AG09319 (cell line): ENCODE measurements around the gene CWC27.
"Not testable (repeated sequence)": the region's sequence is repeated elsewhere in the genome, so short reads cannot be mapped to it uniquely, and the experiment has no call there.

Experiments used
- DNase-seq: peaks from one replicate; pipeline ENCODE4 v3.0.0-alpha.2; 2010; ENCODE audit warnings: low read depth; ENCODE audit errors: extremely low read depth
- TF ChIP-seq, protein P1 (sequence below): IDR thresholded peaks from 2 replicates; pipeline ENCODE4 v1.5.1; 2011; ENCODE audit warnings: low read depth, mild to moderate bottlenecking, inconsistent platforms, low read length, moderate library complexity

Gene CWC27

DNA sequence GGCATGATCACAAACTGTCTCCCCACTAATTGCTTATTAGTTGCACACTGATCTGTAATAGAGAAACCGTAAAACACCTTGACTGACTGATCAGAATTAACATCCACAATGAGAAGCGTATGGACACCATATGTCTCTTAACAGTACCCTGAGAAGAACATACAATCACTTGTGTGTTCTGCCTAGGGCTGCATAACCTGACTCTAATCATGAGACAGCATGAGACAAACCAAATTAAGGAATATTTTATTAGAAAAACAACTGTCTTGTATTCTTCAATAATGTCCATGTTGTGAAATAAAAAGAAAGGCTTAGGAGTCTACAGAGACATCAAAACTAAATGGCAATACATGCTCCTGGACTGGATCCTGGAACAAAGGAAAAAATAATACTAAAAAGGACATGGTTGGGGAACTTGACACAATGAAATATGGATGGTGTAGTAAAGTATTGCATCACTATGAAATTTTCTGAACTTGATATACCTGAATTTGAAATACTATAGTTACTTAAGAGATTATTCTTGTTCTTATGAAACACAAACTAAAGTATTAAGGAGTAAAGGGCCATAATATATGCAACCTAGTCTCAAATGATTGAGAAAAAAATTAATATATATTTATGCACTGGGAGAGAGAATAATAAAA is 162.1 kb downstream of the CWC27 start:
- TF ChIP-seq, protein P1, sequence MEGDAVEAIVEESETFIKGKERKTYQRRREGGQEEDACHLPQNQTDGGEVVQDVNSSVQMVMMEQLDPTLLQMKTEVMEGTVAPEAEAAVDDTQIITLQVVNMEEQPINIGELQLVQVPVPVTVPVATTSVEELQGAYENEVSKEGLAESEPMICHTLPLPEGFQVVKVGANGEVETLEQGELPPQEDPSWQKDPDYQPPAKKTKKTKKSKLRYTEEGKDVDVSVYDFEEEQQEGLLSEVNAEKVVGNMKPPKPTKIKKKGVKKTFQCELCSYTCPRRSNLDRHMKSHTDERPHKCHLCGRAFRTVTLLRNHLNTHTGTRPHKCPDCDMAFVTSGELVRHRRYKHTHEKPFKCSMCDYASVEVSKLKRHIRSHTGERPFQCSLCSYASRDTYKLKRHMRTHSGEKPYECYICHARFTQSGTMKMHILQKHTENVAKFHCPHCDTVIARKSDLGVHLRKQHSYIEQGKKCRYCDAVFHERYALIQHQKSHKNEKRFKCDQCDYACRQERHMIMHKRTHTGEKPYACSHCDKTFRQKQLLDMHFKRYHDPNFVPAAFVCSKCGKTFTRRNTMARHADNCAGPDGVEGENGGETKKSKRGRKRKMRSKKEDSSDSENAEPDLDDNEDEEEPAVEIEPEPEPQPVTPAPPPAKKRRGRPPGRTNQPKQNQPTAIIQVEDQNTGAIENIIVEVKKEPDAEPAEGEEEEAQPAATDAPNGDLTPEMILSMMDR: no peak
- DNase-seq: no peak

DNA sequence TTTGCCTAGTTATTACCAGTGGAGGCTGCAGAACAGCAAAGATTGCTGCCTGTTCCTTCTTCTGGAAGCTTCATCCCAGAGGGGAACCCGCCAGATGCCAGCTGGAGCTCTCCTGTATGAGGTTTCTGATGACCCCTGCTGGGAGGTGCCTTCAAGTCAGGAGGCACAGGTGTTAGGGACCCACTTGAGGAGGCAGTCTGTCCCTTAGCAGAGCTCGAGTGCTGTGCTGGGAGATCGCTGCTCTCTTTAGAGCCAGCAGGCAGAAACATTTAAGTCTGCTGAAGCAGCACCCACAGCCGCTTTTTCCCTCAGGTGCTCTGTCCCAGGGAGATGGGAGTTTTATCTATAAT is 170.7 kb downstream of the CWC27 start:
- DNase-seq: not testable (repeated sequence)

- no peak for DNase-seq
- TF ChIP-seq, protein P1: no peak
Measured at GRCh38 chr5:64939772-64940510, 171.2 kb downstream of the CWC27 start.

- TF ChIP-seq, protein P1: no peak
- DNase-seq: no peak
Measured at GRCh38 chr5:64942460-64942859, 173.7 kb downstream of the CWC27 start.

DNA sequence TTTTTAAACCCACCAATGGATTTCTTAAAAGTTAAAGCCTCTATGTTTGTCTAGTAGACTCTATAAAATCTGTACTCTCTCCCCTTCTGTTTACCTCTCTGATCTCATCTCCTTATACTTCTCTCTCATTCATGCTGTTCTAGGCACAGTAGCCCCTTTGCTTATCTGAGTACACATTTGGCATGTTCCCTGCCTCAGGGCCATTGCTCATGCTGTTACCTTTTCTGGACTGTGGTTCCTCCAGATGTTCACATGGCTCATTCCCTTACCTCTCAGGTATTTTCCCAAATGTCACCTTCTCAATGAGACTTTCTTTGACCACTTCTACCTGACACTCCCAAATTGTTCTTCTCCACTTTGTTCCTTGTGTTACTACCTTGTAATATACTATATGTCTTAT is 176.1 kb downstream of the CWC27 start:
- no peak for DNase-seq
- TF ChIP-seq, protein P1: no peak

- no peak for DNase-seq
Measured at GRCh38 chr5:64947031-64947430, 178.3 kb downstream of the CWC27 start.

GRCh38 chr5:64947801-64948200 is 179.1 kb downstream of the CWC27 start:
- no peak for DNase-seq
- TF ChIP-seq, protein P1: no peak

More at GRCh38 chr5:64947031-64947430, 178.3 kb downstream of the CWC27 start:
- TF ChIP-seq, protein P1: no peak
